T-cell (primary cell): ENCODE data around the gene OTOP3. TPM values are rescaled to one million over a fixed set of nuclear protein-coding genes. Genes with fewer than 3 reads are reported as not detected.

Source experiments
- ATAC-seq, 4 experiments: fragments of 200-7000 bp in 3 of 4; fragments of 150-1000 bp in 1 of 4; cut with Tn5 transposase; replicated peaks in 1 of 4; 1 replicate in 3 of 4; 2 replicates in 1 of 4; pipeline ENCODE4 v1.10.0; 2021; ENCODE audit warnings: moderate library complexity in 3 of 4, mild to moderate bottlenecking in 2 of 4, moderate number of reproducible peaks in 1 of 4
- CTCF ChIA-PET, 2 donors: fragments of 300-600 bp; sonication (Branson Sonifier 250); formaldehyde crosslinking; loops; one replicate each; lab custom pipeline; 2022; ENCODE audit warnings: antibody characterized with exemption in 2 of 2; lab: Charles Lee
- POLR2A ChIA-PET, 2 donors: fragments of 300-600 bp; sonication (Branson Sonifier 250); formaldehyde crosslinking; loops; one replicate each; lab custom pipeline; 2022; ENCODE audit warnings: antibody characterized with exemption in 2 of 2; lab: Charles Lee
- DNase-seq, 35 experiments: peaks; one replicate each; pipeline versions ENCODE4 v3.0.0 to v3.0.0-alpha.2; 2013 to 2023
- H3K27ac ChIP-seq: one replicate; pipeline ENCODE4 v1.5.1; 2013; ENCODE audit warnings: low read length
- H3K27me3 ChIP-seq, 2 experiments: replicated peaks in 1 of 2; 1 replicate in 1 of 2; 2 replicates in 1 of 2; pipeline versions ENCODE4 v1.6.1 to v1.7.0; 2013; ENCODE audit warnings: low read length in 1 of 2, mixed read lengths in 1 of 2; ENCODE audit not compliant: control insufficient read depth in 2 of 2, insufficient read depth in 2 of 2; ENCODE audit errors: extremely low read depth in 1 of 2
- H3K36me3 ChIP-seq, 2 donors: 1 replicate in 1 of 2; 2 replicates in 1 of 2; pipeline versions ENCODE4 v1.6.1 to v1.7.0; 2013; ENCODE audit warnings: low read length in 1 of 2; ENCODE audit not compliant: control insufficient read depth in 2 of 2, insufficient read depth in 1 of 2; ENCODE audit errors: extremely low read depth in 1 of 2
- H3K4me1 ChIP-seq, 2 experiments: 1 replicate in 1 of 2; 2 replicates in 1 of 2; pipeline versions ENCODE4 v1.6.1 to v1.7.0; 2013; ENCODE audit warnings: low read length in 2 of 2, mixed read lengths in 1 of 2; ENCODE audit not compliant: insufficient read depth in 2 of 2, control insufficient read depth in 1 of 2; ENCODE audit errors: extremely low read depth in 1 of 2
- H3K4me3 ChIP-seq, 2 donors: 1 replicate in 1 of 2; 2 replicates in 1 of 2; pipeline versions ENCODE4 v1.5.1 to v1.7.0; 2013; ENCODE audit warnings: mild to moderate bottlenecking in 2 of 2, low read length in 1 of 2, moderate library complexity in 1 of 2; ENCODE audit not compliant: control insufficient read depth in 1 of 2; ENCODE audit errors: extremely low read depth in 1 of 2
- H3K9me3 ChIP-seq: 2 replicates; pipeline ENCODE4 v1.7.0; 2013
- H3K27ac Mint-ChIP-seq, 2 donors: one replicate each; pipeline ENCODE4 v1.8.0; 2020 to 2021; ENCODE audit warnings: mild to moderate bottlenecking in 2 of 2, mixed read lengths in 2 of 2
- H3K27me3 Mint-ChIP-seq, 2 donors: one replicate each; pipeline ENCODE4 v1.8.0; 2021 to 2022; ENCODE audit warnings: mixed read lengths in 2 of 2
- H3K36me3 Mint-ChIP-seq: one replicate; pipeline ENCODE4 v1.8.0; 2021; ENCODE audit warnings: mixed read lengths
- H3K4me1 Mint-ChIP-seq, 3 donors: one replicate each; pipeline ENCODE4 v1.8.0; 2020 to 2022; ENCODE audit warnings: mixed read lengths in 3 of 3, mild to moderate bottlenecking in 1 of 3
- H3K4me3 Mint-ChIP-seq, 3 donors: one replicate each; pipeline ENCODE4 v1.8.0; 2020 to 2022; ENCODE audit warnings: mild to moderate bottlenecking in 3 of 3, mixed read lengths in 3 of 3, moderate library complexity in 3 of 3
- H3K9me3 Mint-ChIP-seq, 3 donors: one replicate each; pipeline ENCODE4 v1.8.0; 2020 to 2022; ENCODE audit warnings: mixed read lengths in 3 of 3
- WGBS: methylation state at CpG from one replicate; pipeline ENCODE4 v1.1.5; 2013; ENCODE audit warnings: missing lambda C conversion rate; ENCODE audit not compliant: insufficient coverage; 5-methylcytosine and 5-hydroxymethylcytosine counted together
- total RNA-seq, 35 experiments: library from RNA in 6 of 35; stranded (reverse) in 6 of 35; fragments of 120-200 nt in 1 of 35; gene quantifications; one replicate each; pipeline versions ENCODE4 v1.2.1 to v1.2.4 and lab custom pipeline; 2013 to 2026

Gene OTOP3
- total RNA-seq, 5 donors from 2014 or later (not counting 1 experiment from before 2014, with no cell fraction given): not detected

DNA sequence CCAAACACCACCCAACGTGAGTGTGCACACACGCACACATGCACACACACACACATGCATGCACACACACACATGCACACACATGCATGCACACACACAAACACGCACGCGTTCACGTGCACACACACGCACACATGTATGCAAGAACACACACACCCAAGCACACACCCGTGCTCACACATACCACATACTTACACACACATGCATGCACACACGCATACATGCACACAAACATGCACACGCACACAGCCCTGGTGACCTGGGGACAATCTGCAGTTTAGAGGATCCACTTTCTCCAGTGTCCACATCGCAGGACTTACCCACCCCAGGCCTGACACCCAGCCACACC, 18.9 kb upstream of the OTOP3 start:
- H3K27ac Mint-ChIP-seq: no peak overlapping the region

GRCh38 chr17:74917430-74917829, 18.3 kb upstream of the OTOP3 start:
- no peak for ATAC-seq
- Mint-ChIP-seq H3K4me3 (no peak overlapping the region), H3K27me3 (peaks cover 24 to 49% of the 10 kb centered on the region in 2 donors), H3K27ac (no peak overlapping the region), H3K9me3 (no peaks in the 10 kb centered on the region), H3K4me1 (peaks cover 1 to 2% (median 2%) of the 10 kb centered on the region in 3 donors), H3K36me3 (no peaks in the 10 kb centered on the region)
- Histone ChIP-seq H3K27ac (no peak overlapping the region), H3K27me3 (peaks cover 2 to 74% of the 10 kb centered on the region in 2 experiments), H3K4me1 (peaks cover 0 to 7% of the 10 kb centered on the region in 2 experiments), H3K36me3 (no peaks in the 10 kb centered on the region), H3K9me3 (no peaks in the 10 kb centered on the region), H3K4me3 (no peak overlapping the region)
- CTCF ChIA-PET: no interaction called here
- DNase-seq: no peak
- 91% methylated on average over 1 of the region's 10 CpGs for WGBS
- POLR2A ChIA-PET: no interaction called here

More for the DNA sequence above, 18.9 kb upstream of the OTOP3 start:
- Histone ChIP-seq H3K4me1 (peaks cover 0 to 5% of the 10 kb centered on the region in 2 experiments), H3K27me3 (peaks cover under 1 to 67% of the 10 kb centered on the region in 2 experiments), H3K4me3 (no peak overlapping the region), H3K27ac (no peak overlapping the region), H3K36me3 (no peaks in the 10 kb centered on the region), H3K9me3 (no peaks in the 10 kb centered on the region)
- no peak for ATAC-seq
- H3K36me3 Mint-ChIP-seq: no peaks in the 10 kb centered on the region
- H3K9me3 Mint-ChIP-seq: no peaks in the 10 kb centered on the region
- WGBS: 91% methylated on average over 10 of the region's 11 CpGs
- ChIA-PET CTCF (interaction anchor here in 1 of 2 donors (0.6 kb wide), 1 partner anchor 127 kb away, joined by 3 read pairs; no protein-coding TSS in a partner anchor), POLR2A (no interaction called here)
- peaks cover 0 to 2% (median 2%) of the 10 kb centered on the region in 3 donors for H3K4me1 Mint-ChIP-seq
- H3K4me3 Mint-ChIP-seq: no peak overlapping the region
- peaks cover 21 to 44% of the 10 kb centered on the region in 2 donors for H3K27me3 Mint-ChIP-seq
- DNase-seq: no peak

GRCh38 chr17:74918906-74919305, 16.8 kb upstream of the OTOP3 start:
- H3K4me1 Mint-ChIP-seq: peaks cover 6 to 11% (median 8%) of the 10 kb centered on the region in 3 donors
- H3K27ac ChIP-seq: no peak overlapping the region
- H3K27me3 ChIP-seq: peaks cover 5 to 88% of the 10 kb centered on the region in 2 experiments
- H3K36me3 Mint-ChIP-seq: no peaks in the 10 kb centered on the region
- no peak overlapping the region for H3K4me3 Mint-ChIP-seq
- no peaks in the 10 kb centered on the region for H3K9me3 ChIP-seq
- H3K4me1 ChIP-seq: peaks cover 2 to 22% of the 10 kb centered on the region in 2 experiments
- peaks cover 27 to 55% of the 10 kb centered on the region in 2 donors for H3K27me3 Mint-ChIP-seq
- WGBS: 100% methylated on average over 1 of the region's 5 CpGs
- H3K36me3 ChIP-seq: no peaks in the 10 kb centered on the region
- DNase-seq: no peak
- ATAC-seq: no peak
- H3K27ac Mint-ChIP-seq: no peak overlapping the region
- H3K4me3 ChIP-seq: no peak overlapping the region
- CTCF ChIA-PET: interaction anchor here in 1 of 2 donors (0.7 to 1.1 kb wide), 2 partner anchors 46 to 124 kb away, joined by 3 to 4 read pairs; no protein-coding TSS in a partner anchor
- no peaks in the 10 kb centered on the region for H3K9me3 Mint-ChIP-seq
- POLR2A ChIA-PET: no interaction called here

DNA sequence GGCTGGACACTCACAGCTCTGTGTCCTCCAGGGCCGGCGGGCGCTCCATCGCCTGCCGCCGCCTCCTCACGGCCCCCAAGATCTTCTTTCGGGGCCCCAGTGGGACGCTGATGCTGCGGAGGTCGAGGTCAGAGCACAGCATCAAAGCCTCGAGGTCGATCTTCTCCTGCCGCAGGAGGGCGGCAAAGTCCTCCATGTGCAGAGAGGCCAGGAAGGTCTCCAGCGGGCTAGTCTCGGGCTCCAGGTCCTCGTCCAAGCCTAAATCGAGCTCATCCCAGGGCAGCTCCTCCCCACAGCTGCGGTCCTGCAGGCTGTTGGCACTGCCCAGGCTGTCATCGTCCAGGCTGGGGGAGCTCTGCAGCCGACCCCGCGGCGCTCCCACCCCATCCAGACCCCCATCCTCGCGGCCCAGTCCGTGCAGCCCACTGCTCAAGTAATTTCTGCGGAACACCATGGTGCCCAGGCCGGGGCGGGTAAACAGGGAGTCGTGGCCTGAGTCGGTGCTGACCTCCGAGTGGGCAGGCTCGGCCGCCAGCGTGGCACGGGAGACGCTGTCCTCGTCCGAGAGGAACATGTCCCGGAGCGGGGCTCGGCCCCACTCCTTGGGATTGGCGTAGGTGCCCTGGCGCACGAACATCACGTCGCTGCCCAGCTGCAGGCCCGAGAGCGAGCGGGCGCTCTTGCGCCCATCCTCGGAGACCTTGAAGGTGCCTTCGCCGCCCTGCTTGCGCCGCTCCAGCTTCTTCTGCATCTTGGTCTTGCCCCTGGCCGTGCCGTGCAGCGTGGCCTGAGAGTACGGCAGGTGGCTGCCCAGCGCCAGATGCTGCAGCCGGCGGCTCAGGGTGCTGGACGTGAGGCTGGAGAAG, 16.0 kb upstream of the OTOP3 start:
- Mint-ChIP-seq H3K36me3 (no peaks in the 10 kb centered on the region), H3K27me3 (peaks cover 31 to 59% of the 10 kb centered on the region in 2 donors), H3K4me3 (peak overlapping the region in 1 of 3 donors; percentile 29), H3K27ac (no peak overlapping the region), H3K9me3 (no peaks in the 10 kb centered on the region), H3K4me1 (peaks cover 12 to 15% (median 13%) of the 10 kb centered on the region in 3 donors)
- Histone ChIP-seq H3K27me3 (peaks cover 5 to 96% of the 10 kb centered on the region in 2 experiments), H3K4me3 (no peak overlapping the region), H3K9me3 (no peaks in the 10 kb centered on the region), H3K4me1 (peaks cover 2 to 29% of the 10 kb centered on the region in 2 experiments), H3K27ac (no peak overlapping the region), H3K36me3 (no peaks in the 10 kb centered on the region)
- ChIA-PET CTCF (interaction anchor here in 1 of 2 donors (1.1 kb wide), 1 partner anchor 123 kb away, joined by 3 read pairs; no protein-coding TSS in a partner anchor), POLR2A (no interaction called here)
- ATAC-seq: no peak
- 64% methylated on average over 64 of the region's 67 CpGs for WGBS
- DNase-seq: peak in 1 of 35 experiments; percentile 20

DNA sequence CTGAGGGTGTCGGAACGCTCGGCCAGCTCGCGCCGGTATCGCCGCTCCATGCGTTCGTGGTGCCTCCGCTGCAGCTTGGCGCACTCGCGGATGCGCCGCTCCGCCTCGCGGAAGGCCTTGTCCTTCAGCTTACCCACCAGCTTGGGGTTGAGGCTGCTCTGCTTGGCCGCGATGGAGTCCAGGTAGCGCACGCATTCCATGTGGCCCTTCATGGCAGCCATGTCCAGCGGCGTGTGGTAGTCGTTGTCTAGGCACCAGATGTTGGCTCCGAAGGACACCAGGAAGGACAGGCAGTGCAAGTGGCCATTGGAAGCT, 15.4 kb upstream of the OTOP3 start:
- no peak for DNase-seq
- H3K9me3 Mint-ChIP-seq: no peaks in the 10 kb centered on the region
- CTCF ChIA-PET: no interaction called here
- Histone ChIP-seq H3K36me3 (no peaks in the 10 kb centered on the region), H3K9me3 (no peaks in the 10 kb centered on the region), H3K27me3 (peaks cover 7 to 96% of the 10 kb centered on the region in 2 experiments), H3K27ac (no peak overlapping the region), H3K4me1 (peaks cover 2 to 31% of the 10 kb centered on the region in 2 experiments), H3K4me3 (no peak overlapping the region)
- peaks cover 37 to 65% of the 10 kb centered on the region in 2 donors for H3K27me3 Mint-ChIP-seq
- 65% methylated on average over 27 of the region's 27 CpGs for WGBS
- no peak overlapping the region for H3K4me3 Mint-ChIP-seq
- POLR2A ChIA-PET: no interaction called here
- H3K4me1 Mint-ChIP-seq: peaks cover 14 to 17% (median 14%) of the 10 kb centered on the region in 3 donors
- H3K27ac Mint-ChIP-seq: no peak overlapping the region
- H3K36me3 Mint-ChIP-seq: no peaks in the 10 kb centered on the region
- no peak for ATAC-seq

DNA sequence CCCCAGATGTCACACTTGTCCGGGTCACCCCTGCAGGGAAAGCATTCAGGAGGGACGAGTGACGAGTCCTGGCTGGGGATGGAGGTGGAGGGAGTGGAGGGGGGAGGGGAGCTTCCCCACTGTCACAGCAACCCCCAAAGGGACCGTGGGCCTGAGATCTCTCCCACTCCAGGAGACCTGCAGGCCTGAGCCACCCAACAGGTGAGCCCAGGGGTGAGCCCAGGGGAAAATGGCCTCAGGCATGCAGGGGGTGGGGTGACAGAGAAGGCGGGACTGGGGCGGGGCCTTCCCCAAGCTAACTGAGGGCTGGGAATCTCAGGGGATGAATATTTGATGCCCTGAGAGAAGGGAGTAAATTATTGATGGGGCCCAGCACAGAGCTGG, 15.1 kb upstream of the OTOP3 start:
- no peaks in the 10 kb centered on the region for H3K36me3 Mint-ChIP-seq
- H3K4me1 ChIP-seq: peaks cover 2 to 31% of the 10 kb centered on the region in 2 experiments
- no peaks in the 10 kb centered on the region for H3K9me3 ChIP-seq
- no peaks in the 10 kb centered on the region for H3K9me3 Mint-ChIP-seq
- whole genome bisulfite sequencing: 48% methylated on average over 2 of the region's 6 CpGs
- H3K27ac ChIP-seq: no peak overlapping the region
- peaks cover 14 to 20% (median 14%) of the 10 kb centered on the region in 3 donors for H3K4me1 Mint-ChIP-seq
- ChIA-PET POLR2A (no interaction called here), CTCF (no interaction called here)
- H3K27me3 ChIP-seq: peaks cover 7 to 96% of the 10 kb centered on the region in 2 experiments
- H3K36me3 ChIP-seq: no peaks in the 10 kb centered on the region
- H3K27ac Mint-ChIP-seq: no peak overlapping the region
- H3K27me3 Mint-ChIP-seq: peaks cover 41 to 69% of the 10 kb centered on the region in 2 donors
- no peak for ATAC-seq
- no peak for DNase-seq
- H3K4me3 Mint-ChIP-seq: no peak overlapping the region
- no peak overlapping the region for H3K4me3 ChIP-seq
